HL-60/S4 (cell line): ENCODE measurements around the gene IQSEC1.

ENCODE experiments used
- in situ Hi-C: fragments of 300-500 bp; cut with MboI; formaldehyde crosslinking; loops from 2 replicates; pipeline ENCODE4 v1.14.3; 2022; ENCODE audit warnings: low sequenced_read_pairs

Gene IQSEC1

DNA sequence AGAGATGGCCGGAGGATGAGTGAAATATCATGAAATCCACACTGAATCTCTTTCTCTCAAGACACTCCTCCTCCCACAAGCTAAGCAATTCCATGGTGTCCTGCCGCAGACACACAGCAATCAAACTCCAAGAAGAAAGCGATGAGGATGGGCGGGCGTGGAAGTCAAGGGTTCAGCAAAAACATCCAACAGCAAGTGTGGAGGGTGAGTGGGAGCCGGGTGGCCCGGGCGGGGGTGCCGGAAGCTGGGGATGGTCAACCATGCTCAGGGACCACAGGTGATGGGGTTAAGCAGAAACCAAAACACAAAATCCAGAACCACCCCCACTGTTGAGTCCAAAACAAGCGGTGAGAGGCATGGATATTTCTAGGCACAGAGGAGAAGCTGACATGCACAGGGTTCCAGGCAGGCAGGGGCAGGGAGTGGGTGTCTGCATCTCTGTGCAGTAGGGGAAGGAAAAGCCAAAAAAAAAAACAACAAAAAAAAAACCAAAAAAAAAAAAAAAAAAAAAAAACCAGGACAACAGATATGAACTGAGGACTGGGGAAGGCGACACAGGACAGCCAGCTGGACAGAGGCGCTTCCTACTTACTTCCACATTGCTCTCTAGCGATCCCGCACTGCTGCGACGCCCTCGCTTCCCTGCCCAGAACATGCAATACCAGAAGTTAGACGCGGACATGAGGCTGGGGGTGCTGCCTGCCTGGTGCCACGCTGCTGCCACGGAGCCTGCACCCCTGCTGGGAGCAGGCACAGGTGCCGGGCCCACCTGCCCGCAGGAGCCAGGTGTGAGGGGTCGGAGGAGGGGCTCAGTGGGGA, 170.8 kb downstream of the IQSEC1 start:
- in situ Hi-C loops, result no loop called here

DNA sequence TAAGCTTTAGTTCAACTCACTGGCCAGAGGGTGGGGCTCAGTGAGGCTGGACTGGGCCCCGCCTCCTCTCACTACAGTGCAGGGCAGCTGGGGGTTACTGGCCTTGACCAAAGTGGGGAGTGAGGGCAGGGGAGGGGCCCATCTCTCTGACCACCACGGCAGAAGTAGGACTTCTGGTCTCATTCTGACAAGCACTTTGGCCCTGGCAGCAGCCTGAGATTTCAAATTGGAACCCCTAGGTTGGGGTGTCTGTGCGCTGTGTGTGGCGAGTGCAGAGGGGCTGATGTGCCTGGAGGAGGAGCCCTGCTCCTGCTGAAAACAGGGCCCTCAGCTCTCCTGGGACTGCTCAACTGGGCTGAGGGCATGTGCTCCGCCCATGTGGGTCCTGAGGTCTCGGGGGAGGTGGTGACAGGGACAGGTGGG, 171.6 kb downstream of the IQSEC1 start:
- in situ Hi-C loops, result no loop called here

DNA sequence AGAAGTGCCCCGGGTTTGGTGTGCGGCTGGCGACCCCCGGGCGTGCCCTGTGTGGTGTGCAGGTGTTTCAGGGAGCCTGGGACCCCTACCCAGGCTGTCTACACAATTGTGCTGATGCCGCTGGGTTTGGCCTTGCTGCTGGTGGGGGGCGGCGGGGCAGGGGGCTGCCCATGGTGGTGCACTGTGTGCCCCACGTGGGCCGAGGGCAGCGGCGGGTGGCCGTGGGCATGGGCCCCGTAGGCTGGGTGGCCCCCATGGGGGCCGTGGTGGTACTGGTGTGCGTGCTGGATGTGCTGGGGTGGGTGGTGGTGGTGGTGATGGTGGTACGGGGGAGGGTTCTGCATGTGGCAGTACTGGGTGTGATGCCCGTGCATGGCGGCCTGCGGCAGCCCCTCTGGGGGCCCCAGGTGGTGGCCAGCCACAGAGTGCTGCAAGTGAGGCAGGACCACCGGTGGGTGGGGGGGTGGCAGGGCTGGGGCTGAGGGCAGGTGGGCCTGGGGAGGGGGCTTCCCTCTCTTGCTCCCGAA, 172.3 kb downstream of the IQSEC1 start:
- in situ Hi-C loops, result no loop called here

DNA sequence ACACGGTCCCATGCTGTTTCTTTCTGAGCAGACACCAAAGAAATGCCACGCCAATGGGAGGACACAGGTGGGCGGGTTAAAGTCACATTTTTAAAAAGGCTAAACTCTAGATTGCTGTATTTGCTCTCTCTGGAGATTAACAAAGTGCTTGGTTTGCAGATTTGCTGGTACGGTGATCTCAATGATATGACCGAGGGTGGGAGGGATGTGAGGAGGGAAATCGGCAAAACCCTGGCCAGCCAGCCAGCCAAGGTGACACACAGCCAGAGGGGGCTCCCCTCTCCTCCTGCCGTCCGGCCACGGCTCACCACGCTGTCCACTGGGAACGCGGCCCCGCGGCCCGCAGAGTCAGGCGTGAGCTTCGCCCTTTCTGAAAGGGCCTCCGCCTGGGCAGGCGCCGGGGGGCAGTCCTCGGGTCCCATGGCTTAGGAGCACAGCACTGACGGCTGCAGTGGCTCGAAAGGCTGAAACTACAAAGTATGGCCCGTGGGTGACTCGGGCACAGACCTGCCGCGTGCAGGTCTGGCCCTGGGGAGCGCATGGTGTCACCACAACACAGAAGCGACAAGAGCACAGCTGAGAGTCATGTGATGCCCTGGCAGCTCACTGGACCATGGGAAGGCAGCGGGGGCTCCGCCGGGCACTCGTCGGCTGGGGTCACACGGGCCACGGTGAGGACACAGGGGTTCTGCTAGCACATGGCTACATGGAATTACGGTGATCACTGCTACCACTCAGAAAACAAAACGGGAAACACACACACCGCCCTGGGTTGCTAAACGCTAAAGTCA, 174.1 kb downstream of the IQSEC1 start:
- in situ Hi-C loops, result loop anchor here (5.0 kb wide), 1 partner anchor 83 kb away; no protein-coding TSS in a partner anchor

DNA sequence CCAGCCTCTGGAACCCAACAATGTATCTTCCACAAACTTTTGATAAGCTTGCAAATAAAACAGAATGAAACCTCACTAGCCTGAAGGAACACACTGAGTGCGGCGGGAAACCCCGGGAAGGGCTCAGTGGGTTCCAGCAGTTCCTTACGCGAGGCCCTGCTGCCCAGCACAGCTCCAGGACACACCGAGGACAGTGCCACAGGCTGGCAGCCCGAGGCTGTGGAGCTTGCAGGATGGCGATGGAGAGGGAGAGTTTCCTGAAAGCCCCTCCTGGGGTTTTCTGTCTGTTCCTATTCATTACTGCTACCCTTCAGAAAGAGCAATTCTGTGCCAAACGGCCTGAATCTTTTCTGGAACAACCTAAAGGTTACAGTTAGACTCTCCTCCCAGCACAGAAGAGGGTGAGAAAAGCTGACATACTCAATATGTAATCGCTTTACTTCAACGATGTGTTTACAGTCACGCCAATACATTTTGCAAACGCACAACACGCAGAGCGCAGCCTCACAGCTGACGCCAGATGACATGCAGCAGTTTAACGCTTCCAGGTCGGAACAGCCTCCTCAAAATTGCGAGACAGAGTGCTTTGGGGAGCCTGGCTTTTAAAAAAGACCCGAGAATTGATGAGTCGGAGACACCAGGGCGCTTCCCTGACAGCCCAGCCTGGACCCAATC, 174.8 kb downstream of the IQSEC1 start:
- in situ Hi-C loops, result loop anchor here (5.0 kb wide), 1 partner anchor 84 kb away; no protein-coding TSS in a partner anchor

DNA sequence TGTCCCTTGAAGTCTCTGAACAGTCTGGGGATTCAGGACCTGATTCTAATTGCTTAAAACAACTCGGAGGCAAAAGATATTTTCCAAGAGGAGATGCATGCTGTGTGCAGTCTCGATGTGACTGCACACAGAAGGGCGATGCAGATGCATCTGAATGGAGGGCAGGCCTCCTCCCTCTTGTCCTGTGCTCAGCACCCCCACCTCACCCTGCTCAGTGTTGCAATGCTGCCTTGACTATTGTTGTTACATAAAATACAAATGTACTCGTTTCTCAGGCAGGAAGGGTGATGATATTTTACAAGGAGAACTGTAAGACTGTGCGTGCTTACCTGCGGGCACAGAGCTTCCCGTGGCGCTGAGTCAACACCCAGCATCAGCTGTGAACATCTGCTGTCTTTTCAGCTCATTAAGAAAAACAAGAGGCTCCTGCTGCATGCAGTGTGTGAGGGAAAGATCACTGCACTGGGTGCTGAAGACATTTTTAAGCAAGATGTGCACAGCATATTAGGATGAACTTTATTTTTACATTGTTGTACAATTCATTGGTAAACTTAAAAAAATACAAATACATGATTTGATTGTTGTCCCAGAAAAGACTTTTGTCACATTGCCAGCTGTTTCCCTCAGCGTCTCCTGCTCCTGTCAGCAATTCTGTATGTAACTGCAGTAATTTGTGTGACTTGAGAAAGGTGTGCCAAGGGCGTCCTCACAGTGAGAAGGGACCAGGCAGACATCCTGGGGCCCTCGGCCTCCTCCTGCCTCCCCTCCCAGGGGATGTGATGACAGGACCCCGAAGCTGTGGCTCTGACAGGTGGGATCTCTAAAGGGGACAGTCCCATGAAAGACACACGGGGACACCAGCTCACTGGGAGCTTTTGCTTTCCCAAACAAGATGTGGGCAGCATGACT, 175.6 kb downstream of the IQSEC1 start:
- in situ Hi-C loops, result loop anchor here (5.0 kb wide), 1 partner anchor 85 kb away; no protein-coding TSS in a partner anchor

DNA sequence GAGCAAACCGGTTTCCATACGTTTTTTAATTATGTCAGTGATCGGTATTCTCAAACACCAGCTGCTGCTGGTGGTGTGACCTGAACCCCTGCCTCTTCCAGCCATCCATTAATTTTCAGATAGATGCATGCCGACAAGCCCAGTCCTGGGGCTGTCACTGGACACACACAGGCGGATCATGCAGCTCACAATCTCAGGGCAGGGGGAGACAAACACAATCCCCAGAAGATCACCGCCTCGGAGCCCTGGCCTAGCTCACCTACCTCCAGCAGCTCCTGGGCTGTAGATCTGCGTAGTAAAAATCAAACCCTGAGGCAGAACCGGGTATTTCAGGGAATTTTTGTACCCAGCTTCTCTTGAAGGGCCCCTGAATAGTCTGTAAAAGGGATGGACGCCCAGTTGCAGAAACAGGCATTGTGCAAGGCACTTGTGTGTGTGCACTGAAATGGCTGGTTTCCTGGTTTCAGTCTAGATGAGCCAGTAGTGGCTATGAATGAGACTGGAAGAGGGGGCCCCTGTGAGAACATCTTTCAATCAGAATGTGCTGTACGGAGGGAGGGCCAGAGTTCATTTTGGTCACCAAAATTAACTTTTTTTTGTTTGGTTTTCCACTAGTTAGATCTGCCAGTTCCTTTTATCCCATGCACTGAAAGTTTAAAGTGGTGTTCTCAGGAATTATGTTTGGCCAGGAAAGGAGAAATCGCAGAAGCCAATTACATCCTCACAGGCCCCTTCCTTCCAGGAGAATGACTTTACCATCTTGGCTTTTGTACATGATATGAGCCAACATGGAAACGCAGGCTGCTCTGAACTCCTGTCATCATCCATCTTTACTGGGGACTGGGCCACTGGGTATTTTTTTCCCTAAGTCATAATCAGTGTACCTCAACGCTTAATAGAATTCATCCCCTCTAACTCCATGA, 176.9 kb downstream of the IQSEC1 start:
- in situ Hi-C loops, result loop anchor here (5.0 kb wide), 1 partner anchor 86 kb away; no protein-coding TSS in a partner anchor

DNA sequence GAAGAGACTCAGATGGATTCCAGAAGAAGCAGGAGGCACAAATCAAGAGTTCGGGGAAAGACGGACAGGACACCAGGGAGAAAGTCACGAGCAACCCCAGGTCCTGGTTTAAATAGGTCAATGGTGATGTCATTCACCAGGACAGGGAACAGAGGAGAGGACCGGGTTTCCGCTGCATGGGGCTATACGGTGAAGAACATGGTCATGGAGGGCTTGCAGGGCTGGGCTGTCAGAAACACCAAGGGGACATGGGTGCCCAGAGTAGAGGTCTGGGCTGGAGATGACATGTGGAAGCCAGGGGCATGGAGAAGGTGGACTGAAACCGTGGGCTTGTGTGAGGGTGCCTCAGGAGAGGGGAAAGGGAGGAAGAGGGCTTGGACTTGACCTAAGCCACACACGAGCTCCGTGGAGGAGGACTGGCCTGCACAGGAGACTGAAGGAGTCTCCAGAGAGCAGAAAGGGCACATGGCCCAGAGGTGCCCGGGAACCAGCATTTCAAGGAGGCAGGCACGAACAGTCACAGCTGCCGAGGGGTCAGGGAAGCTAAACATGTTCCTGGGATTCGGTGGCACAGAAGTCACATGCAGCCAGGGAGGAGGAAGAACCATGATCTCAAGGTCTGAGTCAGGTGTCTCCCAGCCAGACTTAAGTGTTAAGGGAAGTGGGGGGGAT, 177.7 kb downstream of the IQSEC1 start:
- in situ Hi-C loops, result loop anchor here (5.0 kb wide), 1 partner anchor 87 kb away; no protein-coding TSS in a partner anchor

DNA sequence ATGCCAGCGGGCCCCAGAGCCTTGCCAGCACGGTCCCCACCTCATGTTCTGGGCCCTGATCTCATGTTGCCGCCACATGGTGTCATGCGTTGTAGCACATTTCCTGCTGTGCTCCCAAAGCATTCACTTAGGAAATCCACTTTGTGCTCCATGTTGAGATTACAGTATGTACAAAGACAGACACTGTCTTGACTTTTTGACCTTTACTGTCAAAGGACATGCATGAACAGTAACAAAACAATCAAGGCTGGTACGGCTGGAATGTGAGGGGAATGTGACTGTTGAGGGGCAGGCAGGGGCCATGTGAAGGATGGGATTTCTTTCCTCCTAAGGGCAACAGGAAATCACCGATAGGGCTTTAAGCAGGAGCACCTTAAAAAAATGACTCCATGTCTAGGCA, 178.6 kb downstream of the IQSEC1 start:
- in situ Hi-C loops, result loop anchor here (5.0 kb wide), 1 partner anchor 88 kb away; no protein-coding TSS in a partner anchor

DNA sequence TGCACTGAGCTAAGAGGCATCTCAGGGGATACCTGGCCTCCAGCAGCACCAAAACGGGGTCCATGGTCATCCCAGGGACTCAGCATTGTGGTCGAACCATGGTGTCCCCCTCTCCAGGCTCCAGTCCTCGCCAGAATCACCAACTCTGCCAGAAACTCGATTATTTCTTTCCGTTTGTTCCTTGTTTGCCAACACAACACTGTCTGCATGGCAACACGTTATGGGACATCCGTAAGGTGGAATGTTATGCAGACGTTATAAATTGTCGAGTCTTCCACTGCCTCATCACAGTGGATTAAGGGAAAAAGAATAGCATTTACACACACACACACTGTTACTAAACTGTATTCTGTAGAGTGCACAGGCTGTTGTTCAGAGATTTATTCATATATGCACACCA, 179.4 kb downstream of the IQSEC1 start:
- in situ Hi-C loops, result no loop called here

DNA sequence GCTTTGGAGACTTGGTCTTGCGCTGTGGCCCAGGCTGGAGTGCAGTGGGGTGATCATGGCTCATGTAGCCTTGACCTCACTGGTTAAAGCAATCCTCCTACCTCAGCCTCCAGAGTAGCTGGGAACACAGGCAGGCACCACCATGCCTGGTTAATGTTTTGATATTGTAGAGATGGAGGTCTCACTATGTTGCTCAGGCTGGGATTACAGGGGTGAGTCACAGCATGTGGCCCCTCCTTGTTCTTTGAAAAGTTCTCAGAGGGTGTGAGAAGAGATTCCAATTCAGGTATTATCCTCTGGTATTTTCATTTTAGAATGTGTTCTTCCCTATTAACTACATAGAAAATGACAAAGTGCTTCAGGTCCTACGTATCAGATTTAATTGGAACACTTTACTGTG, 180.0 kb downstream of the IQSEC1 start:
- in situ Hi-C loops, result no loop called here

DNA sequence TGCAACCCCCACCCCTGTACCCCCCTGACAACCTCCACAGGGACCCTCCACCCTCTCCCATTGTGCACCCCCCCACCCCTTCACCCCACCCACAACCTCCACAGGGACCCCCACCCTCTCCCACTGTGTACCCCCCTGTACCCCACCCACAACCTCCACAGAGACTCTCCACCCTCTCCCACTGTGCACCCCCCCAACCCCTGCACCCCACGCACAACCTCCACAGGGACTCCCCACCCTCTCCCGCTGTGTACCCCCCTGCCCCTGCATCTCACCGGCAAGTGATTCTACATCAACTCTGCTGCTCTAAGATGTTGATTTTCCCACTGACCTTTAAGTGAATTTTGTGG, 180.4 kb downstream of the IQSEC1 start:
- in situ Hi-C loops, result no loop called here

DNA sequence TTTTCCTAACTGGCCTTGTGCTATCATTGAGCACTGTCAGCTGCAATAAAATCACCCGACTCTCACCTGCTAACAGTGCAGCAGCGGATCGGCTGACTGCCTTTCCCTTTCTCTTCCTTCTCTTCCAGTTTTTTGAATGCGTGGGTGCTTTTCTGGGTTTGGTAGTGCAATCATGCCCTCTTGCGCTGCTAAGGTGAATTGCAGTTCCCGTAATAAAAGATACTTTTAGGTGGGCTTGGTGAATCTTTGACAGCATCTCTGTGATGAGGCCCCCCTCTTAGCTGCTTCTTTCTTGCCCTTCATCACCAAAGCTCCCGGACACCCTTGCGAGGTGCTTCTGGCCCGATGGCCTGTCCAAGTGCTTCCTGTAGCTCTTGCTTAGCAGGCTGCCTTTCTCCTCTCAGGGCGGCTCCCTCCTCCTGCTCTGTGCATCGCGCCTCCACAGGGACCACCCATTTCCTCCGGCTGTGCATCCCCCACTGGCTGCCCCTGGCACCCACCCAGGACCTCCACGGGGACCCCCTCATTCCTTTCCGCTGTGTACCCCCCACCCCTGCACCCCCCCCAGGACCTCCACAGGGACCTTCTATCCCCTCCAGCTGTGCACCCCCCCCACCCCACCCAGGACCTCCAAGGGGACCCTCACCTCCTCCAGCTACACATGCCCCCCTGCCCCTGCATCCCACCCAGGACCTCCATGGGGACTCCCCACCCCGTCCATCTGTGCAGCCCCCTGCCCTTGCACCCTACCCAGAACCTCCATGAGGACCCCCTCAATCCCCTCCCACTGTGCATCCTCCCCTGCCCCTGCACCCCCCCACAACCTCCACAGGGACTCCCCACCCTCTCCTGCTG, 181.0 kb downstream of the IQSEC1 start:
- in situ Hi-C loops, result no loop called here

DNA sequence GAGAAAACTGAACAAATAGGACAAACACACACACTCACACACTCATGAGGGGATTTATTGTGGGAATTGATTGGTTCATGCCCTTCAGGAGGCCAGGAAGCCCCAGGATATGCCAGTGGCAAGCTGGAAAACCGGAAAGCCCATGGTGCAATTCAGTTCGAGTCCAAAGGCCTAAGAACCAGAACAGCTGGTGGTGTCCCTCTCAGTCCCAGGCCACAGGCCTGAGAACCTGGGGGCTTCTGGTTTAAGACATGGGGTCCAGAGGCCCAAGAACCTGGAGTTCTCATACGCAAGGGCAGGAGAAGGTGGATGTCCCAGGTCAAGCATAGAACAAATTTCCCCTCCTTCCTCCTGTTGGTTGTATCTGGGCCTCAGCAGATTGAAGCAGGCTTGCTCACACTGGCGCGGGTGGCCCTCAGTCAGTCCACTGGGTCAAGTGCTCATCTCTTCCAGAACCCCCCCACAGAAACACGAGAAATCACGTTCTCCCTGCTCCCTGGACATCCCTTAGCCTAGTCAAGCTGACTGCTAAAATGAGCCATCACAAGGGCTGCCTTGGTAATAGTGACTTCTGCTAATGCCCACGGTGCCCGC, 181.7 kb downstream of the IQSEC1 start:
- in situ Hi-C loops, result no loop called here

DNA sequence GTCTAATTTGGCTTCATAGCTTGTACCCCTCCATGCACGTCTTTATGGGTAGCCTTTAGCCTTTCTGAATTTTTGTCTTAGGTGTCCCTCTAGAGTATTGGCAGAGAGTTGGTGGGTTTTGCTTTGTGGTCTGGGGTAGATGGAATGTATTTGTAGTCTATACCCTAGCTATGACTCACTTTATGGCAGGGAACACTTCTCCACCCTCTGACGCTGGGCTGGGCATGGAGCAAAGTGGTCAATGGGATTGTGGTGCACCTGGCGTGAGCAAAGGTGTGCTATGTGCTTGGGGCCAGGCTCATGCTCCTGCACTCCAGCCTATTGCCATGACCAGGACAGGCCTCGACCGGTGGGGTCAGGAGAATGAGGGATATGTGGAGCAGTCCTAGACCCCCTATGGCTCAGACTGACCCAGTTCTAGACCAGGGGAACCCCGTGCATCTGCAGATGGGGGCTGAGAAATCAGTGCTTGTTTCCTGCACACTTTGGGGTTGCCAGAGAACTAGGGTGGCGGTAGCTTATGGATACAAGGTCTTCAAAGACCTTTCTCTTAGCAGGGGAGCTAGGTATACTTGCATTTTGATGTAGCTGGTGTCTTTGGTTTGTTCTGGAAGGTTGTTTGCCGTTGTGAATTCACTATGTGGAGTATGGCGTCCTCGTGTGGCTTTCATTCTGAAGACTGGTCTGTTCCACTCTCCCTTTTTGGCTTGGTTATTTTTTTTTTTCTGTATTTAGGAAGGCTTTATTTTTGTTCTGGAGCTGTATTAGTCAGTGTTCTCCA, 182.4 kb downstream of the IQSEC1 start:
- in situ Hi-C loops, result no loop called here

DNA sequence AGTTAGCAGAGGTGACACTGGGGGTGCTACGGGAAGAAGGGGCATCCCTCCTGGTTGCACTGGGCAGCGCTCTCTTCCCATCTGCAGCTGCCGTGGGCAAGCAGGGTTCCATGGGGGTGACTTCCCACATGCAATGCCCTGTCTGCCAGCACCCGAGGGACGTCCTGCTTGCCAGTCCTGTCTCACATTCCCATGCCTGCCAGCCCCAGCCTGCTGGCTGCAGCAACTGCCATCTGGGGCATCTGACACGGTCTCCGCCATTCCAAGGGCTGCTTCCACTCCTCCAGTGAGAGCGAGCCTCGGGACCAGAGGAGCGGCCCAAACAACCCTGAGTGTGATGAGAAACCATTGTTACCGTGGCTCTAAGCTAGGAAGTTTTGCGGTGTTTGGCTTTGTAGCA, 186.5 kb downstream of the IQSEC1 start:
- in situ Hi-C loops, result no loop called here
